Colonic mucosa (tissue), 4 donors: Measurements from ENCODE around the gene CAV3. TPM values are rescaled to one million over a fixed set of nuclear protein-coding genes. Genes with fewer than 3 reads are reported as not detected.

Experiments
- DNase-seq: peaks from one replicate; pipeline ENCODE4 v3.0.0-alpha.2; 2020
- H3K27ac ChIP-seq: fragments of 200-600 bp; one replicate; pipeline ENCODE4 v1.8.0; 2021
- H3K27me3 ChIP-seq: fragments of 200-600 bp; one replicate; pipeline ENCODE4 v1.8.0; 2021
- H3K36me3 ChIP-seq: fragments of 200-600 bp; one replicate; pipeline ENCODE4 v1.8.0; 2021
- H3K4me1 ChIP-seq: fragments of 200-600 bp; one replicate; pipeline ENCODE4 v1.8.0; 2021; ENCODE audit warnings: mild to moderate bottlenecking
- H3K4me3 ChIP-seq: fragments of 200-600 bp; one replicate; pipeline ENCODE4 v1.8.0; 2021
- H3K9ac ChIP-seq, 2 donors: one replicate each; pipeline ENCODE4 v1.7.0; 2013; ENCODE audit warnings: control low read depth in 2 of 2, low read depth in 2 of 2, low read length in 2 of 2
- H3K9me3 ChIP-seq: fragments of 200-600 bp; one replicate; pipeline ENCODE4 v1.8.0; 2021
- intact Hi-C: fragments of 100-400 bp; cut with DNase I; formaldehyde crosslinking; loops from one replicate; pipeline ENCODE4 v1.14.1; 2022
- total RNA-seq, 2 donors: library from RNA; stranded (reverse); fragmentation: NEBNext Ultra II Directional in 1 of 2; extraction: Animal tissue kit (Norgen Biotek cat#: 25700) in 1 of 2; gene quantifications; one replicate each; pipeline ENCODE4 v1.2.1, GENCODE V29; 2021
- TF ChIP-seq, protein P1 (sequence below): fragments of 200-600 bp; IDR thresholded peaks from one replicate; pipeline ENCODE4 v1.8.0; 2022; ENCODE audit warnings: antibody characterized with exemption, mild to moderate bottlenecking
- donor health status: healthy.
- donor health status: DM: no; HTN: no; CAD: no.
- donor health status: DM: no; HTN: no; CAD: no.

The CAV3 gene
- total RNA-seq, 2 donors from 2014 or later = not detected

DNA sequence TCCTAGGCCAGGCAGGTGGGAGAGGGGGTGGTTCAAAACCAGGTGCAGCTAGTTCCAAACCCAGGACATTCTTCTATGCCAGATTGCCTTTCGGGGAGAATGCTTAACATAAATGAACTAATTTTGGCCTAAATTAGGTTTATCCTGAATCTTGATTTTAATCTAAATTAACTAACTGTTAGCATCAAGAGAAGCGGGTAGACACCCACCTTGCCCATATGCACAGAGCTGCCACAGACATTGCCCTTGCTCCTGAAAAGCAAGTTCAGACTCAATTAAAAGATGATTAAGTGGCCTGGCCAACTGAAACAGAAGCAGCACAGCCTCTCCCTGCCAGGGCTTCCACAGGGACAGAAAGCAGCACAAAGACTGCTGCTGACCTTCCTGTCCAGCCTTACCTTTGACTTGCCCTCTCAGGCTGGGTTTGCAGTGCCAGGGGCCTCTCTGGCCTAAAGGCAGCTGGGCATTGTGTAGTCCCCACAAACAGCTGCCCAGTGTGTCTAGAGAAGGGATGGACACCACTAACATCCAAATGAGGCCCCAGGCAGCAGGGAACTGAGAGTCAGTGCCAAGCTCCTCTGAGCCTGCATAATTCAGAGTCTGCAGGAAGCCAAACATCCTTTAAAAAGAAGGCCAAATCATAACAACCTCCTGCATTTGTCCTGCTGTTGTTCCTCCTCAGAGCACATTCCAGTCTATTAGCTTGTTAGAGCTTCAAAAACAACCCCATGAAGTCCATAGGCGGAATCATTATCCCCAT, 51.3 kb downstream of the CAV3 start:
- no peaks in the 10 kb centered on the region for H3K36me3 ChIP-seq
- no peaks in the 10 kb centered on the region for H3K9me3 ChIP-seq
- no peak overlapping the region for H3K27ac ChIP-seq
- H3K4me1 ChIP-seq = no peaks in the 10 kb centered on the region
- intact Hi-C loops = no loop called here
- TF ChIP-seq, protein P1, sequence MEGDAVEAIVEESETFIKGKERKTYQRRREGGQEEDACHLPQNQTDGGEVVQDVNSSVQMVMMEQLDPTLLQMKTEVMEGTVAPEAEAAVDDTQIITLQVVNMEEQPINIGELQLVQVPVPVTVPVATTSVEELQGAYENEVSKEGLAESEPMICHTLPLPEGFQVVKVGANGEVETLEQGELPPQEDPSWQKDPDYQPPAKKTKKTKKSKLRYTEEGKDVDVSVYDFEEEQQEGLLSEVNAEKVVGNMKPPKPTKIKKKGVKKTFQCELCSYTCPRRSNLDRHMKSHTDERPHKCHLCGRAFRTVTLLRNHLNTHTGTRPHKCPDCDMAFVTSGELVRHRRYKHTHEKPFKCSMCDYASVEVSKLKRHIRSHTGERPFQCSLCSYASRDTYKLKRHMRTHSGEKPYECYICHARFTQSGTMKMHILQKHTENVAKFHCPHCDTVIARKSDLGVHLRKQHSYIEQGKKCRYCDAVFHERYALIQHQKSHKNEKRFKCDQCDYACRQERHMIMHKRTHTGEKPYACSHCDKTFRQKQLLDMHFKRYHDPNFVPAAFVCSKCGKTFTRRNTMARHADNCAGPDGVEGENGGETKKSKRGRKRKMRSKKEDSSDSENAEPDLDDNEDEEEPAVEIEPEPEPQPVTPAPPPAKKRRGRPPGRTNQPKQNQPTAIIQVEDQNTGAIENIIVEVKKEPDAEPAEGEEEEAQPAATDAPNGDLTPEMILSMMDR = no peak
- no peak overlapping the region for H3K4me3 ChIP-seq
- no peaks in the 10 kb centered on the region for H3K27me3 ChIP-seq
- no peak overlapping the region for H3K9ac ChIP-seq
- no peak for DNase-seq

DNA sequence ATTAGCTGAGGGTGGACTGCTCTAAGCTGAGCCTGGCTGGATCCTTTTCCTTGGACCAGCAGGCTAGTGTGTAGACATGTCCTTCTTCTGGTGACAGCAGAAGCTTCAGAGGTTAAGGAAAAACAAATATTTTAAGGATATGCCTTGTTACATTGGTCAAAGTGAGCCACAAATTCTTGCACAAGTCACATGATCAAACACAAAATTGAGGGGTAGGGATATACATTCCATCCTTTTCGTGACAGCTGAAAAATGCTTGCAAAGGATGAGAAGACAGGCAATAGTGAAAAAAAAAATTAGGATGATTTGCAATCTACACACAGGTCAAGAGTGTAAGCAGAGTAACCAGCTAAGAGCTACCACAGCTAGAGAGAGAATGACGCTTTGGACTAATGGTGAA, 56.9 kb downstream of the CAV3 start:
- TF ChIP-seq, protein P1 = no peak
- no peak for DNase-seq
- Histone ChIP-seq H3K9me3 (no peaks in the 10 kb centered on the region), H3K27ac (no peak overlapping the region), H3K4me3 (no peak overlapping the region), H3K9ac (no peak overlapping the region), H3K36me3 (no peaks in the 10 kb centered on the region), H3K27me3 (no peaks in the 10 kb centered on the region), H3K4me1 (no peaks in the 10 kb centered on the region)
- intact Hi-C loops = no loop called here

DNA sequence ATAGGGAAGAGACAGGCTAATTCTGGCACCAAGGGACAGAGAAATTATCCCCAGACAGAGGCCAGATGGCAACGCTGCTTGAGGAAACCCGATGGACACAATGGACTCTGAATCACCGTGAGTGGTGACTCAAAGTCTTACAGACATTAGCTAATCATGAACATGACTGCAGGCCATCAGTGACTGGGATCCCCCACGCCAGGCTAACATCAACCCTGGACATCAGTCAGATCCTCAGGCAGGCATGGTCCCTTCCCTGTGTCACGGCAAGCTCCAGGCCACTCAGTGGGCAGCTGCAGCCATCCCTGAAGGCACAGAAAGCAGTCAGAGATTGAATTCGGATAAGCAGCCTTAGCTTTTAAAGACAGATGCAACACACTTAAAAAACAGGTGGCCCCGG, 59.6 kb downstream of the CAV3 start:
- Histone ChIP-seq H3K27me3 (no peaks in the 10 kb centered on the region), H3K9me3 (no peaks in the 10 kb centered on the region), H3K36me3 (no peaks in the 10 kb centered on the region), H3K4me1 (no peaks in the 10 kb centered on the region), H3K27ac (no peak overlapping the region), H3K4me3 (no peak overlapping the region), H3K9ac (no peak overlapping the region)
- DNase-seq = no peak
- intact Hi-C loops = no loop called here
- TF ChIP-seq, protein P1 = no peak

DNA sequence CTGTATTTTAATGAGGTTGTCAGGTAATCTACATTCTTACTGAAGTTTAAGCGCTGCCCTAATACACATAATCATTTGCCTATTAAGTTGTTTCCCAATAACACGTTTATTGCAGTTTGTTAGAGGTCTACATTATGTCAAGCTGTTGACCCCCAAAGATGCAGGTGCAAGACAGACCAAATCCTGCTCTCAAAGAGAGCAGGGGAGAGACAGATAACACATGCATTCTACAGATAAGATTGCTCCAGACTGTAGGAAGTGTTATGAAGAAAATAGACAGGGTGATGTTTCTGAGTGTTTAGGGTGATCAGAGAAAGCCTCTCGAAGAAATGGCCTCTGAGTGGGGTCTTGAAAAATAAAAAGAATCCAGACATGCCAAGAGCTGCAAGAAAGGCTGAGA, 60.6 kb downstream of the CAV3 start:
- H3K27ac ChIP-seq = no peak overlapping the region
- no peak overlapping the region for H3K4me3 ChIP-seq
- H3K27me3 ChIP-seq = no peaks in the 10 kb centered on the region
- no peak overlapping the region for H3K9ac ChIP-seq
- intact Hi-C loops = no loop called here
- H3K9me3 ChIP-seq = no peaks in the 10 kb centered on the region
- TF ChIP-seq, protein P1 = no peak
- no peaks in the 10 kb centered on the region for H3K4me1 ChIP-seq
- H3K36me3 ChIP-seq = no peaks in the 10 kb centered on the region
- DNase-seq = no peak

Other genes with a start within 250 kb of the CAV3 start
- gene LMCD1, start 232.0 kb upstream of the CAV3 start, total RNA-seq = 1 to 10 TPM; 5.5 to 7.6 TPM
- 1 to 10 TPM; 1.2 to 4.9 TPM for gene SSUH2, start 89.0 kb upstream of the CAV3 start, total RNA-seq
- 1 to 10 TPM in 1 of 2 donors, under 1 TPM in 1; 0.24 to 1.8 TPM for gene OXTR, start 35.8 kb downstream of the CAV3 start, total RNA-seq
- 10 to 100 TPM; 12.2 to 25.9 TPM for gene RAD18, start 229.7 kb downstream of the CAV3 start, total RNA-seq